Fibroblast of lung (primary cell): ENCODE data around the gene TRIM72.

Source experiments
- EZH2 ChIP-seq: IDR thresholded peaks from 2 replicates; pipeline ENCODE4 v1.5.1; 2012; ENCODE audit warnings: low read length, control low read depth, mild to moderate bottlenecking; ENCODE audit errors: missing control alignments
- TF ChIP-seq, protein P1 (sequence below), 2 donors: IDR thresholded peaks in 1 of 2; conservative IDR thresholded peaks in 1 of 2; 1 replicate in 1 of 2; 2 replicates in 1 of 2; pipeline ENCODE4 v1.5.1; 2011 to 2012; ENCODE audit warnings: low read length in 2 of 2, control low read depth in 1 of 2, inconsistent platforms in 1 of 2, low read depth in 1 of 2, mild to moderate bottlenecking in 1 of 2

DNA sequence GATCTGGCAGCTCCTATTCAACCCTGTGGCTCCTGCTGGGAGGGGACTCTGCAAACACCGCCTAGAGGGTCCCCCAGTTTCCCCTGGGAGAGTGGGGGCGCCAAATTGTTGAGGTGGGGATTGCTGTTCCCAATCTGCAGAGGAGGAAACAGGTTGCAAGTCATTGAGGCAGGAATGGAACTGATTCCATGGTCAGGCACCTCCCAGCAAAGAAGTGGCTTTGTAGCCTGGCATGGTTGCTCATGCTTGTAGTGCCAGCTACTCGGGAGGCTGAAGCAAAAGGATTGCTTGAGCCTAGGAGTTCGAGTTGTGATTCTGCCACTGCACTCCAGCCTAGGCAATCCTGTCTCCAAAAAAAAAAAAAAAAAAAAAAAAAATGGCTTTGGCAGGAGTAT is 3.2 kb downstream of the TRIM72 start:
- TF ChIP-seq, protein P1, sequence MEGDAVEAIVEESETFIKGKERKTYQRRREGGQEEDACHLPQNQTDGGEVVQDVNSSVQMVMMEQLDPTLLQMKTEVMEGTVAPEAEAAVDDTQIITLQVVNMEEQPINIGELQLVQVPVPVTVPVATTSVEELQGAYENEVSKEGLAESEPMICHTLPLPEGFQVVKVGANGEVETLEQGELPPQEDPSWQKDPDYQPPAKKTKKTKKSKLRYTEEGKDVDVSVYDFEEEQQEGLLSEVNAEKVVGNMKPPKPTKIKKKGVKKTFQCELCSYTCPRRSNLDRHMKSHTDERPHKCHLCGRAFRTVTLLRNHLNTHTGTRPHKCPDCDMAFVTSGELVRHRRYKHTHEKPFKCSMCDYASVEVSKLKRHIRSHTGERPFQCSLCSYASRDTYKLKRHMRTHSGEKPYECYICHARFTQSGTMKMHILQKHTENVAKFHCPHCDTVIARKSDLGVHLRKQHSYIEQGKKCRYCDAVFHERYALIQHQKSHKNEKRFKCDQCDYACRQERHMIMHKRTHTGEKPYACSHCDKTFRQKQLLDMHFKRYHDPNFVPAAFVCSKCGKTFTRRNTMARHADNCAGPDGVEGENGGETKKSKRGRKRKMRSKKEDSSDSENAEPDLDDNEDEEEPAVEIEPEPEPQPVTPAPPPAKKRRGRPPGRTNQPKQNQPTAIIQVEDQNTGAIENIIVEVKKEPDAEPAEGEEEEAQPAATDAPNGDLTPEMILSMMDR (conservative IDR thresholded peaks at IDR 0.05 in 1 of 2, IDR thresholded peaks at IDR 0.05 in 1 of 2; ENCODE audit: low read depth in 1 of 2, low read length in 2 of 2) = no peak
- TF ChIP-seq EZH2 = no peak
